Activated gamma-delta T cell treated with Interleukin-2 at 50 U/mL for 16 hours (primary cell): ENCODE results near the gene COMP.

ENCODE experiments used
- DNase-seq: peaks from one replicate; pipeline ENCODE4 v3.0.0-alpha.2; 2020

The COMP gene

DNA sequence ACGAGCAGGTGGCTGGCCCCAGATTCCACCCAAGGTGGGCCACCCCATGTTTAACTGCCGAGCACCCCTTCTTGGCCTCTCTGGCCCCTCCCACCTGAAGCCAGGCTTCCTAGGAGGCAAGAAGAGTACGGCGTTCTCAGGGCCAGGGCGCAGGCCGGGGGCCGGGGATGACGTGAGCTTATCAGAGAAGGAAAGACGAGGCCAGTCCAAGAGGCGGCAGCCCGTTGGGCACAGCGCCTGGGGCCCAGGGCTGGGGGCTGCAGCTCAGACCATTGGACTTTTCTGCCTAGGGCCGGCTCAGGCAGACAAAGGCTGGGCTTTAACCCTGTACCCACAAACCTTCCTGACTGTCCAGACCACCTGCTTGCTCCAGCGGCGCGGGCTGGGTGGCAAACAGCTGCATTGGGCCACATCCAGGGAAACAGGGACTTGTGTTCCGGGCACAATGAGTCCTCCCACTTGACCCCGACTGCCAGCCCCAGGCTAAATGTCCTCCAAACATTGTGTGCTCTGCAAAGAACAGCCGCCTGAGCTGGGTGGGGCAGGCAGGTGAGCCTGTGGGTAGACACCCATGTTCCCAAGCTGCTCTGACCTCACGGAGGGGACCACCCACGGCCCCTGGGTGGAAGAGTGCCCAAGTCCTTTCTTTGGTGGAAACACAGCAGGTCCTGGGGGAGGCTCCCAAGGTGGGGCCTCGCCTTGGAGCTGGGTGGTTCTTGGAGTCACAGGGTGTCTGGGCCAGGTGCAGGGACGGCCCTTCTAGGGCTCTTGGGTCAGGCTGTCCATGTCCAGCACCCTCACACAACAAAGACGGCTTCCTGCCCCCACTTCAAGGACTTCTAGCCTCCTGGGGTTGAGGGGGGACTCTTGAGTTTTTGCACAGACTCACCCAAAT is 21.9 kb downstream of the COMP start:
- DNase-seq = no peak

GRCh38 chr19:18768046-18768771 is 22.9 kb downstream of the COMP start:
- DNase-seq = no peak

- DNase-seq = no peak
These were observed 25.9 kb downstream of the COMP start for GRCh38 chr19:18765224-18765623.

DNA sequence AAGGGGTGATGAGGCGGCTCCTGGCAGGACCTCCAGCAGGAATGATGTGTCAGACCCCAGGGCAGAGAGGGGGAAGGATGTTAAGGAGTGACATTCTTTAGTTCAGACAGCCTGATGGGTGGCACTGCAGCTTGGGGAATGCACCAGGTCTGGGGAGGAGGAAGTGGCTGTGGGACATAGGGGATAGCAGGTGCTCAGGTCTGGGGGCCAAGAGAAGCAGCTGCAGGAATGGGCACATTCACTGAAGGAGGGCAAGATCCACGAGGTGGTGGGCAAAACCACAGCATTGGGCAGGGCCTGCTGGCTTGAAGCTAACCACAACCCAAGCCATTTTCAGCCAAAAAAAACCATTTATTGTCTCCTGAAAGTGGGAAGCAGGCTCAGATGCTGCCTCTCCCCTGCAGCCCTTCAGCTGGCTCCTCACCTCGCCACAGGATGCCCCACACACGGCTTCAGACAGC is 26.5 kb downstream of the COMP start:
- no peak for DNase-seq

GRCh38 chr19:18763674-18764590 is 27.2 kb downstream of the COMP start:
- no peak for DNase-seq

GRCh38 chr19:18762125-18763023 is 28.7 kb downstream of the COMP start:
- no peak for DNase-seq

DNA sequence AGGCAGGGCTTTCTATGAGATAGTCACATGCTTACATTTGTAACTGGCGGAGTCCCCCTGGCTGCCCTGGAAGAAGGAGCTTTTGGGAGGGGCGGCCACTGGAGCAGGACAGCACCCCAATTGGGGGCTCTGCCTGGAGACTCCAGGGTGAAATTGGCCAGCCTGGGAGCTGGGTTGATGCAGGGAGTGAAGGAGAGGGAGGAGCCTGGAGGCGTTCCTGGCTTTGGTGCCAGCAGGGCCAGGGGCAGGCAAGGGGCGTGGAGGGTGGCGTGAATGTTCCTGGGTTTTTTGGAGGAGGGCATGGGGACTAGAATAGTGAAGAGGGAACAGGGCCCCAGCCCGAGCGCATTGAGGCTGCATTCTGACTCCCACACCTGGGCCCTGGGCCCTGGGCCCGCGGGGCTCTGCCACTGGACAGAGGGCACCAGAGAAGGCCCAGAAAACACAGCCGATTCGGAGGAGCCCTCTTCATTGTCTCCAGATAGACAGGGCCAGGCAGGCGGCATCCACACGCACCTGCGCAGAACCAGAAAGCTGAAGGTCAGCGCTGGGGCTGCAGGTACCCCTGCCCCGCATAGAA is 29.5 kb downstream of the COMP start:
- no peak for DNase-seq

DNA sequence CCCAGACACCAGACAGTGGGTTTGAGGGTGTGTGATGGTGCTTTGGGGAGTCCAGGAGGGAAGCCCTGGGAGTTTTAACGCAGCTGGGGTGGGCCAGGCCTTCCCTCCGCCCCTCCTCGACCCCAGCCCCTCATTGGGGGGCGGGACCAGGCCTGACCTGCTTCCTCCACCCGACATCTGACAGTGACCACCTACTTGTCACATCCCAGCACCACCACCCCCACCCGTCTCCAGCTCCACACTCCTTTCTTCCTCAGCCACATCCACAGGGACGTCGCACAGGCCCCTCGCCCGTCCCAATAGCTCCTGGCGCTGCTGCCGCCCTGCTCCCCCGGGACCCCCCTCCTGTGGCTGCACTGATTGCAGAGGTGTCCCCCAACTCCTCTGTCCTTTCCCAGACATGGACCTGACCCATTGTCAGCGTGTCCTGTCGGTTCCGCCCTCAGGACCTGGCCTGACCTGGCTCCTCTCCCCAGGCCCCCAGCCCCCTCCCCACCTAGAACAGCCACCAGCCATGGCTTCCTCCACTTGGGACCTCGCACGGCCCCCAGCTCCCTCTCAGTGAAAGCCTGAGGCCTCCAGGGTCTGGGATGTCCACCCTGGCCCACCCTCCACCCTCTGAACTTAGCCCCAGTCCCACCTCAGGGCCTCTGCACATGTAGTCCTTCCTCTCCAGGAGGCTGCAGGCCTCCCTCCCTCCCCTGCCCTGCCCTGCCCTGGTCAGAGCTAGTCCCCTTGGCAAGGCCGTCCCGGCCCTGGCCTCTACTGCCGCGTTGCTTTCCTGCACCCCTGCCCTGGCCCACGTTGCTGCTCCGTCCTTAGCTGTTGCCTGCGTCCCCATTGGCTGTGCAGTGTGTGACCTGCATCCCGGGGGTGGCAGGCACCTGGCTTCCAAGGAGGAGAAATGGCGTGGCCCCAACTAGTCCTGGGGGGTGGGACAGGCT is 30.4 kb downstream of the COMP start:
- no peak for DNase-seq

- no peak for DNase-seq
These were observed 31.1 kb downstream of the COMP start for GRCh38 chr19:18759995-18760426.

DNA sequence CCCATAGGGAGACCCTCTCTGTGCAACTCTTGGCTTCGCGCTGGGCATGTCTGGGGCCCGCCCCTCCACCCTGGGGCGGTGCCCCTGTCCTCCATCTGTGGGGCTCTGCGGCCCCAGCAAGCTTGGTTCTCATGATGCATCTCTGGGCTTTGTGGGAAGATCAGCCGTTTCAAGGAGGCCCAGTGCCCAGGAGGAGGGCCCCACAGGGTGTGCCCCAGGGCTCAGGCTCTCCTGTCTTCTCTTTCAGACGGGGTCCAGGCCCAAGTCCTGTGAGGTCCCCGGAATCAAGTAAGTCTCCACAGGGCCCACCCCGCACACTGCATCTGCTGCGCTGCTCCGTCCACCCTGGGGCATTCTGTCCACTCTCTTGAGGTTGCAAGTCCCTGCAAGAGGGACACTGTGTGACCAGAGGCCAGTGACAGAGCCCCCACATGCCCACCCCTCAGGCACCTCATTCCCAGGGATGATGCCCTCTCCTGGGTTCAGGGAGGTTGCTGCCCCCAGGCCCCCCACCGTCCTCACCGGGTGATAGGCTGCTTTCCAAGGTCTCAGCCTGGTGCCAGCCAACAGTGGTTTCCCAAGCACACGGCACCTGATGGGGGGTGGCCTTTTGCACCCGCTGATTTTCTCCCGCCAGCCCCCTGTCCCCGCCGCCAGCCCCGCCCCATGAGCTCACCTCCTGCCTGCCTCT is 31.7 kb downstream of the COMP start:
- no peak for DNase-seq

- no peak for DNase-seq
These were observed 34.2 kb downstream of the COMP start for GRCh38 chr19:18756896-18757295.

DNA sequence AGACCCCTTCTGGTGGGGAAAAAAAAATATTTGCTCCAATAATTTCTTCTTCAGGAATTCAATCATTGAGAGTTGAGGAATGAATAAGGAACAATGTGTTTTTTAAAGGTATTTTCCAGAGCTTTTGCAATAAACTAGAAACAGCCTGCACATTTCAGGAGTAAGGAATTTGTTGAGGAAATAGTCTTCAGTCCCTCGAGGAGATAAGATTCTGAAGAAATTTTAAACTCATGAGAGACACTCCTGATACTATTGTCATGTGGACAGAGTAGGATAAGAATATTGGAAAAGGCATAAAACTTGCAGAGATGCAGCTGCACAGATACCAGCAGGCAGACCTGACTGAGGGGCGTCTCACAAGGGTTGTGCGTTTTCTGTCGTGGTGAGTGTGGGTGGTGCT is 36.6 kb downstream of the COMP start:
- DNase-seq = no peak

GRCh38 chr19:18751571-18751970 is 39.5 kb downstream of the COMP start:
- DNase-seq = no peak

- no peak for DNase-seq
These were observed 40.7 kb downstream of the COMP start for GRCh38 chr19:18750295-18750970.

GRCh38 chr19:18749362-18750231 is 41.5 kb downstream of the COMP start:
- DNase-seq = no peak

DNA sequence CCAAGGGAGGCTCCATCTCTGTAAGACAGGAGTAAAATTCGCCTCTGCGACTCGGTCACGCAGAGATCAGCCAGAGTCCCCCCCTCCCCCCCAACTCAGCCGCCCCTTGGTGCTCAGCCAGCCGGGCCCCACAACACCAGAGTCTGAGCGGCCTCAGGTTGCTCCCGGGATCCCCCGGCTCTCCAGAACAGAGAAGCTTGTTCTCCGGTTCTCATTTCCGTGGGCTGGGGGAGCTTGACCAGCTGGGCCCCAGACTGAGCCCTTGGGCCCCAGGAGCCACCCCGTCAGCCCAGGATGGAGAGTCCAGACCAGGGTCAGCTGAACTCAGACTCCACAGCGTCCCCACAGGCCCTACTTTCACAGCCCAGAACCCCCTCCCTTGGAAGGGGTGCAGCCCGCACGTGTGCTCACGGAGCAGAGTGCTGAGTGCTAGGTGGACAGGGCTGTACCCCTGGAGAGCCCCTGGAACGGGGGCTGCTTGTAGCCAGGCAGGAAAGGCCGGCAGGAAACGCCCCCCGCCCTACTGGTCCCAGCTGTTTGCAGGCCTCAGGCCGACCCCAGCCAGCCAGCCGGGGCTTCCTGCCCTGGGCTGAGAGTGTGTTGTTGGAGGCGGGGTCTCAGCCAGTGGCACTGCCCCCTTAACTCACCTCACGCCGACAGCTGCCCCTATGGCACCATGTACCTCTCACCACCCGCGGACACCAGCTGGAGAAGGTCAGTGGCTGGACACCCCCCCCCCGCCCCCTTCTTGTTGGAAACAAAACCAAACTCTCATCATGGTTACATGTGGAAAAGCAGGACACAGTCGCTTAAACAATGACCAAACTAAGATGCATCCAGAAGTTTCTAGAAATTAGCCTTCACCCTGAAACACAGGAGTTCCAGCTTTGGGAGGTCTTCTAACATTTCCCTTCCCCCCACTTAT is 44.4 kb downstream of the COMP start:
- no peak for DNase-seq

DNA sequence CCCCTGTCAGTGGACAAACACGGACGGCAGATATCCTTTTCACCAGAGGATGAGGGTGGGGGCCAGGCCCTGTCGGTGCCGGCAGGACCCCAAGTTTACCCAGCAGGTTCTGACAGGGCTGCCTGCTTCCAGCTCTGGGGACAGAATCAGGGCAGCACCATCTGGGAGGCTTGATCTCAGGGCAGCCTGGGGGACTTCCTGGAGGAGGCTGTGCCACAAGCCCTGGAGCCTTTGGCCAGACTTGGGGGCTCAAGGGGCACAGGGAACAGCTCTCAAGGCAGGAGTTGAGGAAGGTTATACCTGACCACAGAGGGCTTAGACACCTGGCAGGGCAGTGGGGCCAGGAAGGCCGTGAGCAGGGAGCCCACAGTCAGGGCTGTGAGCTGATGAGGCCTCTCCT is 45.2 kb downstream of the COMP start:
- DNase-seq = no peak
